GM10248 (cell line): ENCODE data around the gene ACSM6.
"Not testable (repeated sequence)": the region's sequence is repeated elsewhere in the genome, so short reads cannot be mapped to it uniquely, and the experiment has no call there.

Experiments
- CTCF ChIA-PET: fragments of 300-600 bp; sonication (Branson Sonifier 250); formaldehyde crosslinking; extraction: SDS; loops from one replicate; lab custom pipeline; 2021; ENCODE audit warnings: antibody characterized with exemption; lab: Yijun Ruan, JAX
- POLR2A ChIA-PET: fragments of 350-650 bp; sonication (Branson Sonifier 250); formaldehyde crosslinking; extraction: SDS; loops from one replicate; lab custom pipeline; 2020; ENCODE audit warnings: antibody characterized with exemption; lab: Yijun Ruan, JAX
- DNase-seq: peaks from one replicate; pipeline ENCODE4 v3.0.0; 2012; ENCODE audit errors: extremely low spot score
- TF ChIP-seq, protein P1 (sequence below): IDR thresholded peaks from 2 replicates; pipeline ENCODE4 v1.5.1; 2012; ENCODE audit warnings: mild to moderate bottlenecking, low read depth; ENCODE audit errors: extremely low read depth, missing control alignments, control extremely low read depth

The ACSM6 gene

GRCh38 chr10:95235676-95236067 is 41.6 kb downstream of the ACSM6 start:
- no peak for DNase-seq
- POLR2A ChIA-PET: no interaction called here
- CTCF ChIA-PET: interaction anchor here (1.2 to 7.7 kb wide), 4 partner anchors 8 to 128 kb away, joined by 5 to 61 read pairs (median 16); no protein-coding TSS in a partner anchor
- TF ChIP-seq, protein P1, sequence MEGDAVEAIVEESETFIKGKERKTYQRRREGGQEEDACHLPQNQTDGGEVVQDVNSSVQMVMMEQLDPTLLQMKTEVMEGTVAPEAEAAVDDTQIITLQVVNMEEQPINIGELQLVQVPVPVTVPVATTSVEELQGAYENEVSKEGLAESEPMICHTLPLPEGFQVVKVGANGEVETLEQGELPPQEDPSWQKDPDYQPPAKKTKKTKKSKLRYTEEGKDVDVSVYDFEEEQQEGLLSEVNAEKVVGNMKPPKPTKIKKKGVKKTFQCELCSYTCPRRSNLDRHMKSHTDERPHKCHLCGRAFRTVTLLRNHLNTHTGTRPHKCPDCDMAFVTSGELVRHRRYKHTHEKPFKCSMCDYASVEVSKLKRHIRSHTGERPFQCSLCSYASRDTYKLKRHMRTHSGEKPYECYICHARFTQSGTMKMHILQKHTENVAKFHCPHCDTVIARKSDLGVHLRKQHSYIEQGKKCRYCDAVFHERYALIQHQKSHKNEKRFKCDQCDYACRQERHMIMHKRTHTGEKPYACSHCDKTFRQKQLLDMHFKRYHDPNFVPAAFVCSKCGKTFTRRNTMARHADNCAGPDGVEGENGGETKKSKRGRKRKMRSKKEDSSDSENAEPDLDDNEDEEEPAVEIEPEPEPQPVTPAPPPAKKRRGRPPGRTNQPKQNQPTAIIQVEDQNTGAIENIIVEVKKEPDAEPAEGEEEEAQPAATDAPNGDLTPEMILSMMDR: no peak

DNA sequence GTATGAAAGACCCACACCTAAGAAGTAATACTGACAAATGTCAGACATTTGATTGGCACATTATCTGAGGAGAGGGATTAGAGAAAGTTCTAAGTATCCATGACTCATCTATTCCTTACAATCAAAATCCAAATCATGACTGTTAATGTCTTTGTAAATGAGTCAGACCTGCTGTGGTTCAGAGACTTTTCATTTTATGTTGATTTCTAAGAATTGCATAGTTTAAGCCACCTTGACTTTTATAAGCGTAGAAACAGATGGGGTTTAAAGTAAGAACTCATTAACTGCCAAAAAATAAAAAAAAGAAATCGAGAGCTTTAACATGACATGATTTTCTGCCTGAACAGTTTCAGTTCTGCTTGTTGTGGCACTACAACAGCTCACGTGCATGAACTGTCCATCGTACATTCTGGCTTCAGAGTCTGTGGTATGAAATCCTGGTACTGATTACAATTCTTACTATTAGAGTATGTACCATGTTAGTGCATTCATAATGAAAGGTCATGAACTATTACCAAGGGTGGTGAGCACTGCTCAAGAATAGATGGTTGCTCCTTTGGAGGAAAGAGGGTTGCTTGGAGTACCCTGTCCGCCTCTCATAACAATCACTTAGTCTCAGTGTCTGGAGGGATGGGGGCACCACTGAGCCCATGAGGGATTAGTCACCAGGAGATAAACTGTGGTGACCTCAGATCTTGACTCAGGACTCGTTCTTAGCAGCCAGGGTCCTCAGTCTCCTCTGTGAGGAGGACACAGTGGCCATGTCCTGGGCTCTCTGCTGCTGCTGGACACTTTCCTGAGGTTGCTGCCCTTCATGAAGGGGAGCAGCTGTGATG is 42.2 kb downstream of the ACSM6 start:
- TF ChIP-seq, protein P1: no peak
- POLR2A ChIA-PET: interaction anchor here (0.6 kb wide), 1 partner anchor 32 kb away, joined by 3 read pairs; no protein-coding TSS in a partner anchor
- CTCF ChIA-PET: interaction anchor here (0.8 to 7.7 kb wide), 7 partner anchors 7 to 129 kb away, joined by 3 to 61 read pairs (median 4); no protein-coding TSS in a partner anchor
- DNase-seq: peak; percentile 51

DNA sequence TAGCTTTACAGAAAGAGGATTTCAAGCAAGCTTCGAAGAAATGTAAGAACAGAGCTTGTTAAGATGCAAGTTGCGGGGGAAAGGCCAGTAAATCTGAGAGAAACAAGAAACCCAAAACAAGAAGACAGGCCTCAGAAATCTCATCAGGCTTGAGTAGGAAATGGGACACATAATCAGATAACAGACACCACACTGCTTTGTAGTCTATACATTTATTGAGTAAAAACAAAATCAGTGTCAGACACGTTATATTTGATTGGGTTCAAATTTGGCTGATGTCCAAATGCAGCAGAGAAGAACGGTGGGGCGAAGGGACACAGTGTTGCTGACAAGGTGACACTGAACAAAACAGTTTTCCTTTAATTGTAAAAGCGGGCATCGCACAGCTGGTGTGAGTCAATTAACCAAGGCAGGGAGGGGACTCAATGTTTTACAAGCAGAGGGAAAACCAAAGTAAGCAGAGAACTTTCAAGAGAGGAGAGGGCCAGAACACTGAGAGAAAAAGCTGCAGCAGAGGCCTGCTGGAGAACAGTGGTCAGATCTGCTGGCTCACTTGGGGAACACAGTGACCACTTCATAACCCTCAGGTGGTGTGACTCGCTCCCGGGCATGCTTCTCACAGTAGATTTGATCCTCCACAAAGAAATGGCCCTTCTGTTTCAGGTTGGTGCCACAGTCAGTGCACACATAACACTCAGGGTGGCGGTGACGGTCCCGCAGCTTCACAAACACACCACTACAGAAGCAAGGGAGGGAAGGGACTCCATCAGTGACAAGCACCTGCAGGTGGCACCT is 43.5 kb downstream of the ACSM6 start:
- DNase-seq: no peak
- ChIA-PET CTCF (interaction anchor here (0.8 to 7.7 kb wide), 9 partner anchors 9 to 128 kb away, joined by 3 to 61 read pairs (median 4); no protein-coding TSS in a partner anchor), POLR2A (interaction anchor here (0.6 kb wide), 1 partner anchor 31 kb away, joined by 3 read pairs; no protein-coding TSS in a partner anchor)
- TF ChIP-seq, protein P1: no peak

- DNase-seq, POLR2A ChIA-PET: not testable (repeated sequence)
- CTCF ChIA-PET: interaction anchor here (1.0 to 4.5 kb wide), 4 partner anchors 15 to 126 kb away, joined by 3 to 24 read pairs (median 9); no protein-coding TSS in a partner anchor
Measured at GRCh38 chr10:95240096-95240495, 46.1 kb downstream of the ACSM6 start.

- ChIA-PET POLR2A (no interaction called here), CTCF (interaction anchor here (1.4 to 4.6 kb wide), 4 partner anchors 15 to 125 kb away, joined by 3 to 24 read pairs (median 19); no protein-coding TSS in a partner anchor)
- DNase-seq: no peak
- TF ChIP-seq, protein P1: no peak
Measured at GRCh38 chr10:95240811-95241210, 46.8 kb downstream of the ACSM6 start.

GRCh38 chr10:95241533-95241932 is 47.5 kb downstream of the ACSM6 start:
- ChIA-PET POLR2A (no interaction called here), CTCF (interaction anchor here (1.4 to 7.2 kb wide), 5 partner anchors 14 to 124 kb away, joined by 3 to 79 read pairs (median 24); no protein-coding TSS in a partner anchor)
- DNase-seq: no peak
- TF ChIP-seq, protein P1: no peak
